ENCODE results near the gene PCSK6.

The PCSK6 gene

GRCh38 chr15:101504373-101504772 is 14.9 kb upstream of the PCSK6 start:
- Histone ChIP-seq H3K9ac (ENCODE audit: low read length) (no peak overlapping the region), H3K9me3 (ENCODE audit: control insufficient read depth, low read depth, low read length) (no peaks in the 10 kb centered on the region), H3K4me3 (ENCODE audit: low read length) (no peak overlapping the region), H3K4me1 (ENCODE audit: control insufficient read depth, low read depth, low read length) (no peaks in the 10 kb centered on the region), H3K27ac (ENCODE audit: low read length) (no peak overlapping the region), H3K27me3 (ENCODE audit: control insufficient read depth, insufficient read depth, low read length) (no peaks in the 10 kb centered on the region), H3K36me3 (ENCODE audit: control insufficient read depth, low read depth, low read length) (no peaks in the 10 kb centered on the region)

- no peak overlapping the region for H3K4me3 ChIP-seq (ENCODE audit: low read length)
- no peaks in the 10 kb centered on the region for H3K9me3 ChIP-seq (ENCODE audit: control insufficient read depth, low read depth, low read length)
- H3K36me3 ChIP-seq (ENCODE audit: control insufficient read depth, low read depth, low read length), result no peaks in the 10 kb centered on the region
- no peak overlapping the region for H3K9ac ChIP-seq (ENCODE audit: low read length)
- H3K27ac ChIP-seq (ENCODE audit: low read length), result no peak overlapping the region
- no peaks in the 10 kb centered on the region for H3K4me1 ChIP-seq (ENCODE audit: control insufficient read depth, low read depth, low read length)
- no peaks in the 10 kb centered on the region for H3K27me3 ChIP-seq (ENCODE audit: control insufficient read depth, insufficient read depth, low read length)
Measured at GRCh38 chr15:101503296-101503599, 13.7 kb upstream of the PCSK6 start.

GRCh38 chr15:101502572-101503295 is 13.2 kb upstream of the PCSK6 start:
- Histone ChIP-seq H3K9ac (ENCODE audit: low read length) (no peak overlapping the region), H3K27me3 (ENCODE audit: control insufficient read depth, insufficient read depth, low read length) (no peaks in the 10 kb centered on the region), H3K36me3 (ENCODE audit: control insufficient read depth, low read depth, low read length) (no peaks in the 10 kb centered on the region), H3K4me1 (ENCODE audit: control insufficient read depth, low read depth, low read length) (no peaks in the 10 kb centered on the region), H3K9me3 (ENCODE audit: control insufficient read depth, low read depth, low read length) (no peaks in the 10 kb centered on the region), H3K27ac (ENCODE audit: low read length) (no peak overlapping the region), H3K4me3 (ENCODE audit: low read length) (no peak overlapping the region)

- Histone ChIP-seq H3K9ac (ENCODE audit: low read length) (no peak overlapping the region), H3K4me1 (ENCODE audit: control insufficient read depth, low read depth, low read length) (peaks cover 3% of the 10 kb centered on the region), H3K27ac (ENCODE audit: low read length) (no peak overlapping the region), H3K36me3 (ENCODE audit: control insufficient read depth, low read depth, low read length) (no peaks in the 10 kb centered on the region), H3K4me3 (ENCODE audit: low read length) (no peak overlapping the region), H3K27me3 (ENCODE audit: control insufficient read depth, insufficient read depth, low read length) (no peaks in the 10 kb centered on the region), H3K9me3 (ENCODE audit: control insufficient read depth, low read depth, low read length) (no peaks in the 10 kb centered on the region)
Measured at GRCh38 chr15:101501703-101502373, 12.3 kb upstream of the PCSK6 start.

GRCh38 chr15:101500865-101501551 is 11.5 kb upstream of the PCSK6 start:
- Histone ChIP-seq H3K9ac (ENCODE audit: low read length) (no peak overlapping the region), H3K27me3 (ENCODE audit: control insufficient read depth, insufficient read depth, low read length) (no peaks in the 10 kb centered on the region), H3K36me3 (ENCODE audit: control insufficient read depth, low read depth, low read length) (no peaks in the 10 kb centered on the region), H3K4me1 (ENCODE audit: control insufficient read depth, low read depth, low read length) (peaks cover 7% of the 10 kb centered on the region), H3K4me3 (ENCODE audit: low read length) (no peak overlapping the region), H3K9me3 (ENCODE audit: control insufficient read depth, low read depth, low read length) (no peaks in the 10 kb centered on the region), H3K27ac (ENCODE audit: low read length) (no peak overlapping the region)

- no peak overlapping the region for H3K9ac ChIP-seq (ENCODE audit: low read length)
- H3K4me1 ChIP-seq (ENCODE audit: control insufficient read depth, low read depth, low read length), result peaks cover 7% of the 10 kb centered on the region
Measured at GRCh38 chr15:101499863-101500713, 10.6 kb upstream of the PCSK6 start.

GRCh38 chr15:101498717-101499480 is 9.4 kb upstream of the PCSK6 start:
- Histone ChIP-seq H3K27ac (ENCODE audit: low read length) (no peak overlapping the region), H3K4me3 (ENCODE audit: low read length) (no peak overlapping the region), H3K36me3 (ENCODE audit: control insufficient read depth, low read depth, low read length) (no peaks in the 10 kb centered on the region), H3K4me1 (ENCODE audit: control insufficient read depth, low read depth, low read length) (peaks cover 13% of the 10 kb centered on the region), H3K27me3 (ENCODE audit: control insufficient read depth, insufficient read depth, low read length) (no peaks in the 10 kb centered on the region), H3K9ac (ENCODE audit: low read length) (no peak overlapping the region), H3K9me3 (ENCODE audit: control insufficient read depth, low read depth, low read length) (no peaks in the 10 kb centered on the region)

More at GRCh38 chr15:101499863-101500713, 10.6 kb upstream of the PCSK6 start:
- H3K4me3 ChIP-seq (ENCODE audit: low read length), result no peak overlapping the region
- no peak overlapping the region for H3K27ac ChIP-seq (ENCODE audit: low read length)
- no peaks in the 10 kb centered on the region for H3K36me3 ChIP-seq (ENCODE audit: control insufficient read depth, low read depth, low read length)
- no peaks in the 10 kb centered on the region for H3K27me3 ChIP-seq (ENCODE audit: control insufficient read depth, insufficient read depth, low read length)
- H3K9me3 ChIP-seq (ENCODE audit: control insufficient read depth, low read depth, low read length), result no peaks in the 10 kb centered on the region

- H3K9me3 ChIP-seq (ENCODE audit: control insufficient read depth, low read depth, low read length), result no peaks in the 10 kb centered on the region
- H3K4me3 ChIP-seq (ENCODE audit: low read length), result no peak overlapping the region
- no peak overlapping the region for H3K9ac ChIP-seq (ENCODE audit: low read length)
- H3K27me3 ChIP-seq (ENCODE audit: control insufficient read depth, insufficient read depth, low read length), result no peaks in the 10 kb centered on the region
- no peaks in the 10 kb centered on the region for H3K36me3 ChIP-seq (ENCODE audit: control insufficient read depth, low read depth, low read length)
- H3K4me1 ChIP-seq (ENCODE audit: control insufficient read depth, low read depth, low read length), result peaks cover 13% of the 10 kb centered on the region
- H3K27ac ChIP-seq (ENCODE audit: low read length), result no peak overlapping the region
Measured at GRCh38 chr15:101498076-101498716, 8.7 kb upstream of the PCSK6 start.

GRCh38 chr15:101497484-101498034 is 8.1 kb upstream of the PCSK6 start:
- H3K4me1 ChIP-seq (ENCODE audit: control insufficient read depth, low read depth, low read length), result peaks cover 13% of the 10 kb centered on the region
- H3K9ac ChIP-seq (ENCODE audit: low read length), result no peak overlapping the region
- no peaks in the 10 kb centered on the region for H3K27me3 ChIP-seq (ENCODE audit: control insufficient read depth, insufficient read depth, low read length)
- no peaks in the 10 kb centered on the region for H3K9me3 ChIP-seq (ENCODE audit: control insufficient read depth, low read depth, low read length)
- H3K36me3 ChIP-seq (ENCODE audit: control insufficient read depth, low read depth, low read length), result no peaks in the 10 kb centered on the region
- H3K27ac ChIP-seq (ENCODE audit: low read length), result no peak overlapping the region
- no peak overlapping the region for H3K4me3 ChIP-seq (ENCODE audit: low read length)

GRCh38 chr15:101497017-101497416 is 7.5 kb upstream of the PCSK6 start:
- Histone ChIP-seq H3K27ac (ENCODE audit: low read length) (no peak overlapping the region), H3K9me3 (ENCODE audit: control insufficient read depth, low read depth, low read length) (no peaks in the 10 kb centered on the region), H3K4me3 (ENCODE audit: low read length) (no peak overlapping the region), H3K9ac (ENCODE audit: low read length) (no peak overlapping the region), H3K4me1 (ENCODE audit: control insufficient read depth, low read depth, low read length) (peaks cover 13% of the 10 kb centered on the region), H3K27me3 (ENCODE audit: control insufficient read depth, insufficient read depth, low read length) (peaks cover 2% of the 10 kb centered on the region), H3K36me3 (ENCODE audit: control insufficient read depth, low read depth, low read length) (no peaks in the 10 kb centered on the region)
